K562 (cell line): ENCODE measurements around the gene HOXD4. TPM values are rescaled to one million over a fixed set of nuclear protein-coding genes. Genes with fewer than 3 reads are reported as not detected.

Experiments used
- ATAC-seq: fragments of 200-7000 bp; cut with Tn5 transposase; 3 replicates; pipeline ENCODE4 v1.9.1; 2020; ENCODE audit warnings: moderate library complexity
- BruUV-seq: library from RNA; stranded (reverse); fragments of 400-500 nt; replicated peaks from 2 replicates; lab custom pipeline; 2021; lab: Mats Ljungman, UMichigan
- CTCF ChIA-PET: fragments of 300-600 bp; formaldehyde crosslinking; extraction: SDS; loops from one replicate; lab custom pipeline; 2021; ENCODE audit warnings: low intra/inter-chr PET ratio; lab: Yijun Ruan, JAX
- POLR2A ChIA-PET: fragments of 300-600, 350-650 bp; sonication (Branson Sonifier 250); formaldehyde crosslinking; extraction: SDS; loops from one replicate; lab custom pipeline; 2021; ENCODE audit warnings: antibody characterized with exemption, inconsistent platforms; lab: Yijun Ruan, JAX
- DNase-seq, 4 experiments: peaks; one replicate each; pipeline versions ENCODE4 v3.0.0 to v3.0.0-alpha.2; 2011 to 2018; ENCODE audit warnings: low spot score in 3 of 4, mixed read lengths in 3 of 4; ENCODE audit errors: extremely low read depth in 1 of 4
- FAIRE-seq: peaks from 2 replicates; lab custom pipeline; 2011; peaks lifted over from hg19 to GRCh38; lab: Jason Lieb, UNC
- H2AFZ ChIP-seq: 2 replicates; pipeline ENCODE4 v1.6.0; 2011; ENCODE audit warnings: low read depth, low read length, control low read depth, inconsistent platforms
- H3K27ac ChIP-seq: fragments of 200-600 bp; 3 replicates; pipeline ENCODE4 v1.8.0; 2011; ENCODE audit warnings: low read depth, mild to moderate bottlenecking, control low read depth, inconsistent platforms, low read length, moderate library complexity, mixed read lengths; ENCODE audit errors: extremely low read depth
- H3K27me3 ChIP-seq, 2 experiments: fragments of 300-600 bp in 1 of 2; 2 replicates in 1 of 2; 3 replicates in 1 of 2; pipeline versions ENCODE4 v1.6.0 to v1.8.0; 2011; ENCODE audit warnings: inconsistent platforms in 2 of 2, low read length in 2 of 2, mild to moderate bottlenecking in 1 of 2, mixed read lengths in 1 of 2, moderate library complexity in 1 of 2; ENCODE audit not compliant: control insufficient read depth in 2 of 2, insufficient read depth in 2 of 2
- H3K36me3 ChIP-seq: fragments of 300-600 bp; 3 replicates; pipeline ENCODE4 v1.8.0; 2011; ENCODE audit warnings: mild to moderate bottlenecking, low read length, inconsistent platforms; ENCODE audit not compliant: control insufficient read depth, insufficient read depth
- H3K4me1 ChIP-seq, 2 experiments: fragments of 200-600 bp in 1 of 2; replicated peaks in 1 of 2; 2 replicates in 1 of 2; 3 replicates in 1 of 2; pipeline versions ENCODE4 v1.5.1 to v1.8.0; 2011; ENCODE audit warnings: inconsistent platforms in 2 of 2, low read length in 2 of 2, mild to moderate bottlenecking in 1 of 2, mixed read lengths in 1 of 2, moderate library complexity in 1 of 2; ENCODE audit not compliant: control insufficient read depth in 2 of 2, insufficient read depth in 2 of 2
- H3K4me2 ChIP-seq: 2 replicates; pipeline ENCODE4 v1.6.1; 2011; ENCODE audit warnings: low read length, control low read depth, inconsistent platforms, mixed read lengths; ENCODE audit not compliant: insufficient read depth
- H3K4me3 ChIP-seq: fragments of 200-600 bp; sonication (generic), shearing (Covaris generic); 2 replicates; pipeline ENCODE4 v1.5.1; 2016; ENCODE audit warnings: control low read depth, inconsistent platforms
- H3K79me2 ChIP-seq: fragments of 200-600 bp; 3 replicates; pipeline ENCODE4 v1.8.0; 2011; ENCODE audit warnings: low read length, inconsistent platforms; ENCODE audit not compliant: control insufficient read depth, insufficient read depth
- H3K9ac ChIP-seq, 2 experiments: 2 replicates each; pipeline versions ENCODE4 v1.6.0 to v1.6.1; 2011; ENCODE audit warnings: low read depth in 2 of 2, low read length in 2 of 2, control low read depth in 1 of 2, inconsistent platforms in 1 of 2, mild to moderate bottlenecking in 1 of 2, mixed read lengths in 1 of 2; ENCODE audit not compliant: insufficient read depth in 1 of 2
- H3K9me1 ChIP-seq: one replicate; pipeline ENCODE4 v1.6.0; 2011; ENCODE audit warnings: inconsistent platforms, mild to moderate bottlenecking, low read length, moderate library complexity; ENCODE audit not compliant: control insufficient read depth, insufficient read depth
- H3K9me3 ChIP-seq: replicated peaks from 2 replicates; pipeline ENCODE4 v1.5.1; 2011; ENCODE audit warnings: low read depth, low read length, inconsistent platforms; ENCODE audit not compliant: control insufficient read depth, insufficient read depth
- H4K20me1 ChIP-seq: replicated peaks from 2 replicates; pipeline ENCODE4 v1.6.1; 2011; ENCODE audit warnings: low read length, inconsistent platforms, mixed read lengths; ENCODE audit not compliant: control insufficient read depth, insufficient read depth
- CTCF ChIP-seq, 3 experiments: IDR thresholded peaks in 2 of 3; conservative IDR thresholded peaks in 1 of 3; 2 replicates each; pipeline ENCODE4 v1.5.1; 2011 to 2012; ENCODE audit warnings: low read length in 3 of 3, mild to moderate bottlenecking in 3 of 3, control low read depth in 2 of 3, improper control_type of control experiment in 1 of 3, inconsistent platforms in 1 of 3, low read depth in 1 of 3, mixed read lengths in 1 of 3, moderate library complexity in 1 of 3; ENCODE audit not compliant: insufficient read depth in 2 of 3
- HES1 ChIP-seq: fragments of 450-650 bp; IDR thresholded peaks from 2 replicates; pipeline ENCODE4 v1.6.1; 2016; ENCODE audit warnings: low read depth, mild to moderate bottlenecking, moderate library complexity
- PHF20 ChIP-seq: fragments of 450-650 bp; IDR thresholded peaks from 2 replicates; pipeline ENCODE4 v1.6.1; 2018; ENCODE audit not compliant: partially characterized antibody
- POLR2AphosphoS2 ChIP-seq: IDR thresholded peaks from 2 replicates; pipeline ENCODE4 v1.6.1; 2012; ENCODE audit warnings: low read length, improper control_type of control experiment
- ZNF174 ChIP-seq: fragments of 250-450 bp; sonication (Bioruptor Pico); IDR thresholded peaks from 2 replicates; pipeline ENCODE4 v1.4.0; 2020; ENCODE audit warnings: mild to moderate bottlenecking
- ZNF445 ChIP-seq: fragments of 250-450 bp; sonication (Bioruptor Pico); IDR thresholded peaks from 2 replicates; pipeline ENCODE4 v1.4.0; 2020; ENCODE audit warnings: low read depth, mild to moderate bottlenecking, moderate library complexity
- WGBS: fragments of 100-300 bp; shearing (Covaris generic); methylation state at CpG from one replicate; pipeline ENCODE4 v1.1.6; 2016; ENCODE audit warnings: low coverage, mixed read lengths; ENCODE audit not compliant: insufficient coverage; ENCODE audit errors: missing lambda C conversion rate; 5-methylcytosine and 5-hydroxymethylcytosine counted together
- in situ Hi-C: fragments of 300-500 bp; cut with MboI; formaldehyde crosslinking; loops from 4 replicates; pipeline ENCODE4 v1.15.0; 2018; ENCODE audit warnings: inconsistent platforms, mixed read lengths
- intact Hi-C: fragments of 100-400 bp; cut with micrococcal nuclease; formaldehyde crosslinking; loops from 2 replicates; pipeline ENCODE4 v1.14.2; 2022
- polyA plus RNA-seq, 8 experiments: library from polyadenylated mRNA; depleted of rRNA in 4 of 8; stranded (reverse) in 5 of 8; unstranded in 3 of 8; fragments of >200 nt; fragmentation: Nextera tagmentation in 2 of 8; fragmentation: Illumina TruSeq in 1 of 8; extraction: Ambion mirVana in 2 of 8; extraction: Trizol in 1 of 8; gene quantifications; 2 replicates each; pipeline versions ENCODE4 v1.2.1 to v1.2.3, GENCODE V29; 2011 to 2014; ENCODE audit warnings: inconsistent platforms in 1 of 8, missing spikeins in 1 of 8
- total RNA-seq, 7 experiments: library from RNA; depleted of rRNA in 6 of 7; stranded (reverse); fragments of >200 nt in 6 of 7; fragmentation: Illumina TruSeq in 2 of 7; extraction: Trizol in 2 of 7; gene quantifications; 2 replicates each; pipeline versions ENCODE4 v1.2.1 to v1.2.3, GENCODE V29; 2011 to 2021; ENCODE audit warnings: low replicate concordance in 1 of 7

Gene HOXD4
- total and polyA plus RNA-seq, 9 of the 15 experiments (the other 6 are each of a cell fraction or from before 2014, with no cell fraction given) = not detected

GRCh38 chr2:176112375-176113302, 38.7 kb upstream of the HOXD4 start:
- Histone ChIP-seq H3K4me2 (no peak overlapping the region), H3K9me1 (no peaks in the 10 kb centered on the region), H3K36me3 (no peaks in the 10 kb centered on the region), H2AFZ (no peak overlapping the region), H3K4me3 (no peak overlapping the region), H4K20me1 (no peaks in the 10 kb centered on the region), H3K27me3 (peaks cover 60 to 64% of the 10 kb centered on the region in 2 experiments), H3K9me3 (no peaks in the 10 kb centered on the region), H3K27ac (no peak overlapping the region), H3K79me2 (no peaks in the 10 kb centered on the region), H3K9ac (no peak overlapping the region), H3K4me1 (peaks cover 0 to 22% of the 10 kb centered on the region in 2 experiments; a peak in 1 of 5 replicates)
- intact Hi-C loops = no loop called here
- ATAC-seq (no peak), DNase-seq (no peak), FAIRE-seq (no peak)
- CTCF ChIA-PET = interaction anchor here (0.5 kb wide), 1 partner anchor 347 kb away, joined by 3 read pairs; no protein-coding TSS in a partner anchor
- TF ChIP-seq CTCF (IDR thresholded peaks at IDR 0.05 in 2 of 3, conservative IDR thresholded peaks at IDR 0.05 in 1 of 3; ENCODE audit: insufficient read depth in 2 of 3, low read depth in 1 of 3, low read length in 3 of 3) (no peak), ZNF174 (CRISPR knock-in tag) (no peak), POLR2AphosphoS2 (no peak), HES1 (no peak), ZNF445 (CRISPR knock-in tag) (no peak), PHF20 (no peak)
- POLR2A ChIA-PET = no interaction called here
- 6% methylated on average over 39 of the region's 40 CpGs for WGBS
- in situ Hi-C loops = no loop called here
- BruUV-seq = no TSS peak
